HG03521 (cell line): ENCODE results near the gene UGT1A5.

Source experiments
- ATAC-seq: cut with Tn5 transposase; IDR thresholded peaks from one replicate; pipeline ENCODE4 v1.9.1; 2021; ENCODE audit warnings: mild to moderate bottlenecking, moderate library complexity; ENCODE audit not compliant: unreplicated experiment

UGT1A5 gene

GRCh38 chr2:233803994-233804393 lies 91.3 kb downstream of the UGT1A5 start:
- ATAC-seq = no peak

DNA sequence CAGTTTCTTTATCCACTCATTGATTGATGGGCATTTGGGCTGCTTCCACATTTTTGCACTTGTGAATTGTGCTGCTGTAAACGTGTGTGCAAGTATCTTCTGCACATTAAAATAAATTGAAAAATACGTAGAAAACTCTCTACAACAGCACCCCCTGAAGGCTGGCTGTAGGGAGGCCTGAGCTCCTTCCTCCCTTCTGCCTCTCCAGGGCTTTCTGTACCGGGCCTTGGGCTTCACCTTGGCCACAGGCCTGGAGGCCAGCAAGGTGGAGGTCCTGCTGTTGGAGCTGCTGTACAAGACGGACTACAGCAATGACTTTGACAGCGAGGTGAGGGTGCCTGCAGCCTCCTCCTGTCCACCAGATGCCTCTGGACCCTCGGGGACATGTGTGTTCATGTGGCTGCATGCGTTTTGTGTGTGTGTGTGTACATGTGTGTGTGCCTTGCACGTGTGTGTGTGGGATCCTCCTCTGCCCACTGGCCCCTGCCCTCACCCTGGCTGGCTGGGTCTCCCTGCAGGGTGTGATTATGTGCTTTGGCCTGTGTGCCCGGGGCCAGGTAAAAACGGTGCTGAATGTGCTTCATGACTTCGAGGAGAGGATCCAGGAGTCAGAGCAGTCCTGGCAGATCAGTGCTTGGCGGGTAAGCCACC lies 94.6 kb downstream of the UGT1A5 start:
- ATAC-seq = no peak

- ATAC-seq = no peak
Observed at GRCh38 chr2:233807966-233808935, 95.5 kb downstream of the UGT1A5 start.

- no peak for ATAC-seq
Observed at GRCh38 chr2:233810385-233810784, 97.7 kb downstream of the UGT1A5 start.

- ATAC-seq = no peak
Observed at GRCh38 chr2:233811087-233811486, 98.4 kb downstream of the UGT1A5 start.

DNA sequence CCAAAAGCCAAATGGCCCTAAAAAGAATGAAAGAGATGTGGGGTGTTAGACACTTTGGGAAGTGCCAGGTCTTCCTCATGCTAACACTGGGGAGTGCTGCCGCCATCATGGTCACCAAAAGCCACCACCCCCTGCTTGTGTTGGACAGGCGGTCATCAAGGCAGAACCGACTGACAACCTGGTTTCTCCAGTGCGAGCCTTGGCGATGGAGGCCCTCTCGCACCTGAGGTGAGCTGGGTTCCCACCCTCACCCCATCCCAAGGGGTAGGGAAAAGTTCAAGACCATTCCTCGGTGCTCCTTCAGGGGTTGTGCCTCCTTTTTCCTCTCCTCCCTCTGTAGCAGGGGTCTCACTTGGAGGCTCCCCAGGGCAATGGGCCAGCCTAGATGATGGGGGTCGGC lies 99.0 kb downstream of the UGT1A5 start:
- no peak for ATAC-seq

DNA sequence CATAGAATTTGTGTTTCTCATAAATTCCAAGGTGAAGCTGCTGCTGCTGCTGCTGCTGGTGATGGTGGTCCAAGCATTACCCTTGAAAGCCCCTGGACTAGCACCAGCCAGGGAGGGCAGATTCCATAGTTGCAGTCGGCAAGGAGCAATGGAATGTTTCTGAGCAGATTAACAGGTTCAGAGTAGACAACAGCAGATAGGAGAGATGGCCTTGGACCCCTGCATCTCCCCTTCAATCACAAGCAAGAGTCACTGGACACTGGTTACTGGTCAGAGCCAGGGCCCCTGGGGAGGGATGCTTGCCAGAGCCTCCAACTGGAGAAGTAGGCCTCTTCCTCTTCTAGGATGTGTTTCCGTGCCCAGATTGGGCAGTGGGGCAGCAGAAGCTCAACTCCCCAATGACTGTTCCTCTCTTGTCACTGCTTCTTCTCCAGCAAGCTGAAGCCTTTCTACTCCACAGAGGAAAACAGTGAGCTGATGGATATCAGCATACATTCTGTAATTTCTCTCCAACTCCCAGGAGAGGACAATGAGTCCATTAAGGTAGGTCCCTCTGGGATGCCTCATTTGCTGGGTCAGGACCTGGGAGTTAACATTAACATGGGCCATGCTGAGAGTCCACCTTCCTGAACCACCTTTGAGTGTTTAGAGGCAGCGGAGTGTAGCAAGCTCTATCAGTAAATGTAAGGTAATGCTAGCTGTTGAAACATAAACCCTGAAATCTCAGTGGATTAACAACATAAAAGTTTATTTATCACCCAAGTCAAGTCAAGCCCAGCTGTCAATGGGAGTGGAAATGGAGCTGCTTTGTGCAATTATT lies 100.7 kb downstream of the UGT1A5 start:
- no peak for ATAC-seq

DNA sequence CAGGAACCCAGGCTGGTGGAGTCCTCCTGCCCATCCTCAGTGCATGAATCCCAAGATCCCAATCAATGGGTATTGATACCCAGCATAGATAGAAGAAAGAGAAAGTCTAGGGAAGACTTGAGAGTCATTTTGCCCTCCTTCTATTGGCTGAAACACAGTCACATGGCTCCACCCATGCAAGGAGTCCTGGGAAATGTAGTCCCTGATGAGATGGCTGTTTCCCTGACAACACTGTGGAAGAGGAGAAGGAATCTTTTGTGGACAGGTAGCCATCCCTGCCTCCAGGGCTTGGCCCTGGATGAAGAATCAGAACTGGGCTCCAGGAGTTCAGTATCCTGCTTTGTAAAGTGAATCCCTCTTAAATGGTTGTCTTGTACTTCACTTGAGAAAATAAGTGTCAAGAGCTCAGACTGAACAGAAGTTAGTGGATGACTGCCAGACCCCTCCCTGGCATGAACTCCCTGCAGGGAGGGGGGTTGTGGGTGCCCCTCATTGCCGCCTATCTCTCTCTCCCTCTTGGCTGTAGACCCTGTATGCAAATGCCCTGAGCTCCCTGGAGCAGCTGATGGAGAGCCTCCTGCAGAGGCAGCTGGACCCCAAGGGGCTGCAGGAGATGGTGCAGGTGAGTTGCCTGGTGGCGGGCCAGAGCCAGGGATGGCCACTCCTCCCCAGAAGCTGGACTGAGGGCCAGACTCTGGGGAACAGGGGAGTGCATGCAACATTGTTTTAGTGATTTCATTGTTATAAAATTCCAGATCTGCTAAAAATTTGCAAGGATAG lies 101.5 kb downstream of the UGT1A5 start:
- no peak for ATAC-seq

DNA sequence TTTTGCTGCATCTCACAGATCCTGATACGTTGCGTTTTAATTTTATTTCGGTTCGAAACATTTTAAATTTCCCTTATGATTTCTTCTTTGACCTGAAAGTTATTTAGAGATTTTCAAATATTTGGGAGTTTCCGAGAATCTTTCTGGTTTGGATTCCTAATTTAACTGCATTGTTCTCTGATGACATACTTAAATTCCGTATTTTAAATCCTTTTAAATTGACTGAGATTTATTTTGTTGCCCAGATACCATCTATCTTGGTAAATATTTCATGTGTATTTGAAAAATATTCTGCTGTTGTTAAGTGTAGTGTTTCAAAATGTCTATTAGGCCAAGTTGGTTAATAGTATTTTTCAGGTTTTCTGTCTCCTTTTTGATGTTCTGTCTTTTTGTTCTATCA lies 103.2 kb downstream of the UGT1A5 start:
- no peak for ATAC-seq

DNA sequence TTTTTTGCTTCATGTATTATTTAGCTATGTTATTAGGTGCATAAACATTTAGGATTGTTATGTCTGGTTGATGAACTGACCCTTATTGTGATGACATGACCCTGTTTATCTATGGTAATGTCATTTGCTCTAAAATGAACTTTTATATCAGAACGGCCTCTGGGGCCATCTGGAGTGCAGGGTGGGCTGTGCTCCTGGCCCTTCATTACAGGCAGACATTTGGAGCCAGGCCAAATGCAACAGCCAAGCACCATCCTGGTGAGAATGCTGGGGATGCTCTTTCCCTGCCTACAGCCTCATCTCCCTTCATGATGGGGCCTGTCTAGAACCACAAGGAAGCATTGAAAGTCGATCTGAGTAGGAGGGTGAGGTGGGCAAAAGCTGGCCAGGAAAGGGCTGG lies 103.6 kb downstream of the UGT1A5 start:
- no peak for ATAC-seq

GRCh38 chr2:233816771-233817170 lies 104.1 kb downstream of the UGT1A5 start:
- no peak for ATAC-seq

DNA sequence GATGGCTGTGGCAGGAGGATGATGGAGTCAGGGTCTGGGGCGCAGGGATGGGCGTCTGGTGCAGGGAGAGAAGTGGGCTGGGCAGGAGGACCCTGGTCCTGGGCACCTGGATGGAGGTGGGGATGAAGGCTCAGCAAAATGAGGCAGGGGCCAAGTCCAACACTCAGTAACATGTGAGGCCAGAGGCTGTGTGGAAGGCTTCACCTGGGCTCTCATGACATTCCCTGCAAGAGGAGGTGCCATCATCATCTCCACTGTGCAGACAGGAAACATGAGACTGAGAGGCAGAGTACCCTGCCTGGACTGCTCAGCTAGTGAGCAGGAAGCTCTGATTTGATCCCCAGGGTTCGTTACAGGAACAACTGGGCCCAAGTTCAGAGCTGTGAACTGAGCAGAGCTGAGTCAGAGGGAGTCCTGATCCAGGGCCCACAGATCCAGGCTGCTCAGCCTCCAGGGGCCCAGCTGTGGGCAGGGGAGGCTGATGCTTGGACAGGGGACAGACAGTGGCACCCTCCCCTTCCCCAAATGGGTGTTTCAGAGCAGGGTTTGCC lies 104.7 kb downstream of the UGT1A5 start:
- ATAC-seq = no peak

- ATAC-seq = no peak
Observed at GRCh38 chr2:233817995-233818638, 105.4 kb downstream of the UGT1A5 start.

GRCh38 chr2:233818639-233819621 lies 106.2 kb downstream of the UGT1A5 start:
- ATAC-seq = no peak

DNA sequence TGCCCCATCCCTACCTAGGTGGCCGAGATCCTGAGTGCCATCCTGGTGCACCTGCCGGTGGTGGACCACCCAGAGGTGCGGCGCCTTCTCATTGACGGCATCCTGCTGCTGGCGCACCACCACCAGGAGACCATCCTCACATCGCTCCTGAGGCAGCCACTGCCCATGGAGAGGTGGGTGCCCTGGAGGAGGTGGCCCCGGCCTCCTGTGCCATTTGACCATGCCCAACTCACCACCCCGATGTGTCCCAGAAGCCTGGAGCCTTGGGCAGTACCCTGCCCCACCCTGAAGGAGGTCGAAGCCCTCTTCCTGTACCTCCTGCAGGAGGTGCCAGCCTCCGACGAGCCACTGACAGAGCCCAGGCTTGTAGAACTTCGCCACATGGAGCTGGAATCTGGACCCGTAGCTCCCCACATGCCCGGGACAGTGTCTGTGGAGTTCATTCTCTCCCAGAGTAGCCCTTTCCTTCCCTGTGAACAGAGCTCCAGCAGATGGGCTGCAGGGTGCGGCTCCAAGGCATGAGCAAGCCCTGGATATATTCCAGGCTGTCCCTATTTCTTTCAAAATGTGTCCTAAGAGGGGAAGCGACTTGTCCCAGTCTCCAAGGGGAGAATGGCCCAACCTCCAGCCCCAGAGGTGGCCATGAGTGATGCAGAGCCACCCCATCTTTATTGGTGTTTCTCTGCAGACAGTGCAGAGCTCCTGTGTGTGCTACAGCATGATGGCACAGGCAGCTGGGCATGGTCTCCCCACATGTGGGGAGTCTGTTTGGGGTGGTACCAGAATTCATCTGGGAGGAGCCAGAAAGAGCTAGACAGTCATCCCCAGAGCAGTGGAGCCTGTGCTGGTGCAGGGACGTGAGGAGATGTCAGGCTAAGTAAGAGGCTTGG lies 107.4 kb downstream of the UGT1A5 start:
- no peak for ATAC-seq

GRCh38 chr2:233820774-233821105 lies 108.0 kb downstream of the UGT1A5 start:
- no peak for ATAC-seq

GRCh38 chr2:233821196-233821595 lies 108.5 kb downstream of the UGT1A5 start:
- ATAC-seq = no peak

- no peak for ATAC-seq
Observed at GRCh38 chr2:233821709-233822100, 109.0 kb downstream of the UGT1A5 start.
